Endothelial cell of umbilical vein (primary cell): ENCODE measurements around the gene COL23A1. TPM values are rescaled to one million over a fixed set of nuclear protein-coding genes. Genes with fewer than 3 reads are reported as not detected.

Source experiments
- BruUV-seq: library from RNA; stranded (reverse); fragments of 400-500 nt; replicated peaks from 2 replicates; lab custom pipeline; 2021; lab: Mats Ljungman, UMichigan
- CTCF ChIA-PET: fragments of 300-600, 350-600 bp; sonication (Branson Sonifier 250); formaldehyde crosslinking; loops from one replicate; lab custom pipeline; 2021; ENCODE audit warnings: antibody characterized with exemption, inconsistent platforms; lab: Charles Lee
- POLR2A ChIA-PET: fragments of 300-600, 350-600 bp; sonication (Branson Sonifier 250); formaldehyde crosslinking; loops from one replicate; lab custom pipeline; 2021; ENCODE audit warnings: antibody characterized with exemption, inconsistent platforms; lab: Charles Lee
- DNase-seq: peaks from one replicate; pipeline ENCODE4 v3.0.0-alpha.2; 2011; ENCODE audit warnings: low read depth, low spot score
- FAIRE-seq: peaks from 2 replicates; lab custom pipeline; 2011; peaks lifted over from hg19 to GRCh38; lab: Jason Lieb, UNC
- H2AFZ ChIP-seq: 2 replicates; pipeline ENCODE4 v1.6.0; 2012; ENCODE audit warnings: low read depth, low read length, control low read depth, inconsistent platforms
- H3K27ac ChIP-seq: 2 replicates; pipeline ENCODE4 v1.5.1; 2011; ENCODE audit warnings: low read depth, mild to moderate bottlenecking, control low read depth, low read length, moderate library complexity; ENCODE audit not compliant: insufficient read depth
- H3K27me3 ChIP-seq, 2 experiments: 2 replicates each; pipeline versions ENCODE4 v1.6.0 to v1.6.1; 2011; ENCODE audit warnings: low read length in 2 of 2, mixed read lengths in 1 of 2; ENCODE audit not compliant: control insufficient read depth in 2 of 2, insufficient read depth in 2 of 2
- H3K36me3 ChIP-seq, 2 experiments: 2 replicates in 1 of 2; 3 replicates in 1 of 2; pipeline ENCODE4 v1.5.1; 2011; ENCODE audit warnings: low read length in 2 of 2, mild to moderate bottlenecking in 1 of 2, moderate library complexity in 1 of 2; ENCODE audit not compliant: control insufficient read depth in 2 of 2, insufficient read depth in 2 of 2; ENCODE audit errors: extremely low read depth in 1 of 2
- H3K4me1 ChIP-seq: 3 replicates; pipeline ENCODE4 v1.5.1; 2011; ENCODE audit warnings: mild to moderate bottlenecking, low read length; ENCODE audit not compliant: control insufficient read depth, insufficient read depth; ENCODE audit errors: extremely low read depth
- H3K4me2 ChIP-seq: 2 replicates; pipeline ENCODE4 v1.6.1; 2011; ENCODE audit warnings: low read length, control low read depth, mixed read lengths; ENCODE audit not compliant: insufficient read depth
- H3K4me3 ChIP-seq, 3 experiments: fragments of 200-600 bp in 1 of 3; sonication (generic), shearing (Covaris generic) in 1 of 3; replicated peaks in 1 of 3; 2 replicates each; pipeline ENCODE4 v1.5.1; 2011 to 2016; ENCODE audit warnings: control low read depth in 3 of 3, low read length in 3 of 3, mild to moderate bottlenecking in 2 of 3, inconsistent platforms in 1 of 3, low read depth in 1 of 3, moderate library complexity in 1 of 3; ENCODE audit not compliant: insufficient read depth in 1 of 3
- H3K79me2 ChIP-seq: 2 replicates; pipeline ENCODE4 v1.6.0; 2012; ENCODE audit warnings: low read length, inconsistent platforms; ENCODE audit not compliant: control insufficient read depth, insufficient read depth
- H3K9ac ChIP-seq: replicated peaks from 2 replicates; pipeline ENCODE3; 2011; ENCODE audit warnings: low read length, control low read depth; ENCODE audit not compliant: insufficient read depth; ENCODE audit errors: extremely low read depth
- H3K9me1 ChIP-seq: replicated peaks from 3 replicates; pipeline ENCODE4 v1.6.0; 2011; ENCODE audit warnings: mild to moderate bottlenecking, low read length; ENCODE audit not compliant: control insufficient read depth, insufficient read depth; ENCODE audit errors: extremely low read depth
- H3K9me3 ChIP-seq: replicated peaks from 2 replicates; pipeline ENCODE4 v1.5.1; 2012; ENCODE audit warnings: low read length, inconsistent platforms; ENCODE audit not compliant: control insufficient read depth, insufficient read depth
- H4K20me1 ChIP-seq: replicated peaks from 2 replicates; pipeline ENCODE3; 2011; ENCODE audit warnings: mild to moderate bottlenecking, low read length; ENCODE audit not compliant: control insufficient read depth, insufficient read depth; ENCODE audit errors: extremely low read depth
- CTCF ChIP-seq, 2 donors: IDR thresholded peaks; 1 replicate in 1 of 2; 2 replicates in 1 of 2; pipeline ENCODE4 v1.5.1; 2011; ENCODE audit warnings: low read length in 2 of 2, mild to moderate bottlenecking in 2 of 2, moderate library complexity in 2 of 2, control low read depth in 1 of 2, inconsistent platforms in 1 of 2, low read depth in 1 of 2; ENCODE audit not compliant: insufficient read depth in 1 of 2; ENCODE audit errors: extremely low read depth in 1 of 2
- EZH2 ChIP-seq: IDR thresholded peaks from 2 replicates; pipeline ENCODE4 v1.6.1; 2012; ENCODE audit warnings: borderline replicate concordance, low read depth, mild to moderate bottlenecking, moderate library complexity, low read length, inconsistent platforms; ENCODE audit not compliant: severe bottlenecking
- GATA2 ChIP-seq: IDR thresholded peaks from 2 replicates; pipeline ENCODE4 v1.7.0; 2011; ENCODE audit warnings: low read depth, mild to moderate bottlenecking, moderate library complexity, mixed read lengths, low read length; ENCODE audit not compliant: insufficient read length, insufficient read depth
- JUN ChIP-seq: IDR thresholded peaks from 2 replicates; pipeline ENCODE4 v1.6.1; 2011; ENCODE audit warnings: borderline replicate concordance, low read depth; ENCODE audit not compliant: insufficient read length, insufficient read depth
- MYC ChIP-seq: IDR thresholded peaks from one replicate; pipeline ENCODE4 v1.6.1; 2011; ENCODE audit warnings: mild to moderate bottlenecking, low read depth, low read length
- POLR2A ChIP-seq: IDR thresholded peaks from 2 replicates; pipeline ENCODE4 v1.6.1; 2012; ENCODE audit warnings: low read depth, mild to moderate bottlenecking, control low read depth, low read length
- POLR2AphosphoS5 ChIP-seq: IDR thresholded peaks from 2 replicates; pipeline ENCODE4 v1.6.1; 2012; ENCODE audit warnings: low read depth, mild to moderate bottlenecking, control low read depth, low read length, moderate library complexity; ENCODE audit not compliant: insufficient read depth
- dilution Hi-C: fragments of 300-500 bp; cut with MboI; formaldehyde crosslinking; loops from one replicate; pipeline ENCODE4 v1.15.0; 2019; ENCODE audit warnings: low sequenced_read_pairs; ENCODE audit not compliant: extremely low pct_ligation_motif_present
- intact Hi-C: fragments of 100-400 bp; cut with micrococcal nuclease; formaldehyde crosslinking; loops from one replicate; pipeline ENCODE4 v1.10.0; 2022
- polyA plus RNA-seq, 4 experiments: library from polyadenylated mRNA; depleted of rRNA in 3 of 4; stranded (reverse) in 3 of 4; unstranded in 1 of 4; fragments of >200 nt; gene quantifications; 2 replicates each; pipeline versions ENCODE4 v1.2.1 to v1.2.3, GENCODE V29; 2011 to 2012; ENCODE audit warnings: missing spikeins in 1 of 4
- total RNA-seq: library from RNA; stranded (reverse); gene quantifications from 2 replicates; pipeline ENCODE4 v1.2.3, GENCODE V29; 2021
- TF ChIP-seq, protein P1 (sequence below): IDR thresholded peaks from 2 replicates; pipeline ENCODE4 v1.6.1; 2011; ENCODE audit not compliant: insufficient read depth, insufficient read length

The COL23A1 gene
- total and polyA plus RNA-seq, 2 donors (not counting 3 experiments of a cell fraction or from before 2014, with no cell fraction given), result not detected

GRCh38 chr5:178431782-178432165 is 158.4 kb downstream of the COL23A1 start:
- intact Hi-C loops, result no loop called here
- Histone ChIP-seq H3K4me2 (no peak overlapping the region), H2AFZ (no peak overlapping the region), H3K9me3 (no peaks in the 10 kb centered on the region), H3K4me1 (no peaks in the 10 kb centered on the region), H4K20me1 (no peaks in the 10 kb centered on the region), H3K27me3 (no peaks in the 10 kb centered on the region), H3K79me2 (no peaks in the 10 kb centered on the region), H3K27ac (no peak overlapping the region), H3K9ac (no peak overlapping the region), H3K36me3 (no peaks in the 10 kb centered on the region), H3K4me3 (no peak overlapping the region), H3K9me1 (no peaks in the 10 kb centered on the region)
- dilution Hi-C loops, result no loop called here
- DNase-seq, result no peak
- CTCF ChIA-PET, result no interaction called here
- no peak for FAIRE-seq
- POLR2A ChIA-PET, result no interaction called here
- TF ChIP-seq CTCF (IDR thresholded peaks at IDR 0.05; ENCODE audit: extremely low read depth in 1 of 2, insufficient read depth in 1 of 2, low read depth in 1 of 2, low read length in 2 of 2) (no peak), MYC (no peak), JUN (no peak), POLR2A (no peak), GATA2 (no peak), POLR2AphosphoS5 (no peak), EZH2 (no peak)
- TF ChIP-seq, protein P1, sequence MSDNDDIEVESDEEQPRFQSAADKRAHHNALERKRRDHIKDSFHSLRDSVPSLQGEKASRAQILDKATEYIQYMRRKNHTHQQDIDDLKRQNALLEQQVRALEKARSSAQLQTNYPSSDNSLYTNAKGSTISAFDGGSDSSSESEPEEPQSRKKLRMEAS, result no peak
- no TSS peak for BruUV-seq
